ENCODE results near the gene SNAPC5.

The SNAPC5 gene

DNA sequence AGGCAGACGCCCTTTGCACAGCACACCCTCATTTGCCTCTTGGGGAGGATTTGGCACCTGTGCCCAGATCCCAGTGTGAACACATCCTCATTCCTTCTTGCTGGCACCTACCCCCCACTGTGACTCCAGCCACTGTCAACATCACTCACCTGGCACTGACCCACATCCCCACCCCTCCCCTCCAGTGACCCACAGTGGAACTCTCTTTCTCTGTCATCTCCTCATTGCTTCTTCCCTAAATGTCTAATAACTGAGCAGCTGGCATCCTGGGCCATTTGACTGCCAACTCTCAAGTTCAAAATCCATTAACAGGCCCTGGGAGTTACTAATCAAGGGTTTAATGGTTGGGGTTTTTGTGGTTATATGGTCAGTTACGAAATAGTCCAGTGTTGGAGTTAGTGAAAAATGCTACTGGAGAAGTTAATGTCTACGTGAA, 14.4 kb downstream of the SNAPC5 start:
- Histone ChIP-seq H4K91ac (ENCODE audit: low read length) (no peak overlapping the region), H3K4me3 (ENCODE audit: insufficient read depth in 1 of 2, low read depth in 1 of 2, low read length in 2 of 2) (no peak overlapping the region), H2BK15ac (ENCODE audit: low read depth, poor library complexity, severe bottlenecking) (no peak overlapping the region), H3K4me2 (ENCODE audit: low read length, poor library complexity, severe bottlenecking) (no peak overlapping the region), H3K4me1 (ENCODE audit: control insufficient read depth, insufficient read depth, low read depth, low read length) (peaks cover 5% of the 10 kb centered on the region), H3K27me3 (ENCODE audit: control insufficient read depth in 1 of 2, insufficient read depth in 1 of 2, low read length in 2 of 2) (no peaks in the 10 kb centered on the region), H3K23ac (ENCODE audit: low read length in 2 of 2) (no peak overlapping the region), H2AK5ac (ENCODE audit: low read length, severe bottlenecking) (no peak overlapping the region), H3K9me3 (ENCODE audit: control insufficient read depth, low read length) (no peaks in the 10 kb centered on the region), H3K14ac (ENCODE audit: low read length in 2 of 2) (no peak overlapping the region), H3K36me3 (ENCODE audit: control insufficient read depth in 1 of 2, insufficient read depth in 2 of 2, low read depth in 1 of 2, low read length in 2 of 2) (peaks cover 33 to 60% of the 10 kb centered on the region in 2 experiments), H2BK5ac (ENCODE audit: low read depth, low read length, poor library complexity, severe bottlenecking) (no peak overlapping the region), H3K27ac (ENCODE audit: low read length, poor library complexity, severe bottlenecking) (no peak overlapping the region), H3K9ac (ENCODE audit: low read length) (no peak overlapping the region), H2AFZ (ENCODE audit: low read depth, low read length) (no peak overlapping the region), H4K8ac (ENCODE audit: low read length) (no peak overlapping the region), H3K4ac (ENCODE audit: low read depth in 1 of 2, low read length in 2 of 2) (no peak overlapping the region), H3K18ac (ENCODE audit: low read depth in 1 of 2, low read length in 2 of 2) (no peak overlapping the region), H3K79me1 (replicated peaks; ENCODE audit: low read length, poor library complexity, severe bottlenecking) (peaks cover 27% of the 10 kb centered on the region), H2BK120ac (ENCODE audit: low read depth, low read length) (no peak overlapping the region), H2BK12ac (ENCODE audit: low read length in 2 of 2) (no peak overlapping the region)
- peak; percentile 69 for DNase-seq
- WGBS, result 88% methylated on average over 3 of the region's 3 CpGs

DNA sequence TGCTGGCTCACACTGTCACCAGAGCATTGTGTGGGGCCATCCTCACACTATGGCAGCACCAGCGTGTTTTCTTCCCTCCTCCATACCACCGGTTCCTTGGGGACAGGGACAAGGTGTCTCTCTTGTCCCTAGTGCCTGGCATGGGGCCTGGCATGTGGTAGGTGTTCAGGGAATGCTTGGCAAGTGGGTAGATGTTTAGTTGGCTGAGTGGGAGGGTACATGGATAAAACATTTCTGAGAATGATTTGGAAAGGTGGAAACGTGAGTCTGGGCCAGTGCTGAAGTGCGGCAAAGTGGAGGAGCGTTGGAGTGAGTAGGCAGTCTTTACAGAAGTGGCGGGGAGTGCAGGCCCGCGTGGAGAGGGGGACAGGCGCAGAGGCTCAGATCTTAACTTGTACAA, 15.0 kb downstream of the SNAPC5 start:
- WGBS, result 97% methylated on average over 5 of the region's 9 CpGs
- no peak overlapping the region for H2BK5ac ChIP-seq (ENCODE audit: low read depth, low read length, poor library complexity, severe bottlenecking)
- H3K36me3 ChIP-seq (ENCODE audit: control insufficient read depth in 1 of 2, insufficient read depth in 2 of 2, low read depth in 1 of 2, low read length in 2 of 2), result peaks cover 32 to 54% of the 10 kb centered on the region in 2 experiments
- H3K27ac ChIP-seq (ENCODE audit: low read length, poor library complexity, severe bottlenecking), result no peak overlapping the region
- no peak overlapping the region for H4K91ac ChIP-seq (ENCODE audit: low read length)
- H2AFZ ChIP-seq (ENCODE audit: low read depth, low read length), result no peak overlapping the region
- H3K4ac ChIP-seq (ENCODE audit: low read depth in 1 of 2, low read length in 2 of 2), result no peak overlapping the region
- no peak overlapping the region for H3K18ac ChIP-seq (ENCODE audit: low read depth in 1 of 2, low read length in 2 of 2)
- no peak overlapping the region for H3K9ac ChIP-seq (ENCODE audit: low read length)
- peaks cover 31% of the 10 kb centered on the region for H3K79me1 ChIP-seq (replicated peaks; ENCODE audit: low read length, poor library complexity, severe bottlenecking)
- no peak overlapping the region for H3K14ac ChIP-seq (ENCODE audit: low read length in 2 of 2)
- peaks cover 5% of the 10 kb centered on the region for H3K4me1 ChIP-seq (ENCODE audit: control insufficient read depth, insufficient read depth, low read depth, low read length)
- no peak overlapping the region for H2BK15ac ChIP-seq (ENCODE audit: low read depth, poor library complexity, severe bottlenecking)
- no peak for DNase-seq
- H2BK120ac ChIP-seq (ENCODE audit: low read depth, low read length), result no peak overlapping the region
- no peak overlapping the region for H3K4me3 ChIP-seq (ENCODE audit: insufficient read depth in 1 of 2, low read depth in 1 of 2, low read length in 2 of 2)
- no peaks in the 10 kb centered on the region for H3K9me3 ChIP-seq (ENCODE audit: control insufficient read depth, low read length)
- H3K27me3 ChIP-seq (ENCODE audit: control insufficient read depth in 1 of 2, insufficient read depth in 1 of 2, low read length in 2 of 2), result no peaks in the 10 kb centered on the region
- no peak overlapping the region for H4K8ac ChIP-seq (ENCODE audit: low read length)
- no peak overlapping the region for H3K4me2 ChIP-seq (ENCODE audit: low read length, poor library complexity, severe bottlenecking)
- H2BK12ac ChIP-seq (ENCODE audit: low read length in 2 of 2), result no peak overlapping the region
- no peak overlapping the region for H3K23ac ChIP-seq (ENCODE audit: low read length in 2 of 2)
- H2AK5ac ChIP-seq (ENCODE audit: low read length, severe bottlenecking), result no peak overlapping the region

DNA sequence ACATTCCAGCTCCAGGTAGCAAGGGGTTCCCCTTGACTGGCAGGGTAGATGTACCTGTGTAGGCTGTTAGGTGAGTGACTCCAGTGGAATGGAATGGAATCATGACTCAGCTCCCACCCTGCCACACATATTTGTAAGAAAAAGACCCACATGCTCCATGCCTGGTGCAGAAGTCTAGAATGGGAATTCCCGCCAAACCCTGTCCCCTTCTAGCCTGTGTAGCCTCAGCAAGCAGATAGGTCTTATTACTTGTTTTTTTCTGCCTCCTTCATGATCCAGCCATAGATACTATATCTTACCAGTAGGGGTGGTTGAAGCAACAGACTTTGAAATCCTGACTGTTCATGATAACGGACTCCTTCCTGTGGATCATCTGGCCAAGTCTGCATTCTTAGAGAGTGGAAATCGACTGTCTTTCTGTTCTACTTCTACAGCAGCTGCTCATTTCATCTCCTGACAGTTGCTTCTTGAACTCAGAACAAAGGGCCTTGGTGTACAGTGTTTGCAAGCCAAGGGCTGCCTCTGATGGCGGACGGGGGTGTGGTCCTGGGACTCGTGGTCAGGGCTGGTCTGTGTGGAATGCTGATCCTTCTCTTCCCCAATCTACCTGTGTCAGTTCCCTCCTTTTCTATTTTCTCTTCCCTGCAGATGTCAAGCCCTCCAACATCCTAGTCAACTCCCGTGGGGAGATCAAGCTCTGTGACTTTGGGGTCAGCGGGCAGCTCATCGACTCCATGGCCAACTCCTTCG, 16.3 kb downstream of the SNAPC5 start:
- Histone ChIP-seq H3K27ac (ENCODE audit: low read length, poor library complexity, severe bottlenecking) (no peak overlapping the region), H4K8ac (ENCODE audit: low read length) (no peak overlapping the region), H3K4me1 (ENCODE audit: control insufficient read depth, insufficient read depth, low read depth, low read length) (peaks cover 5% of the 10 kb centered on the region), H2BK120ac (ENCODE audit: low read depth, low read length) (no peak overlapping the region), H3K79me1 (replicated peaks; ENCODE audit: low read length, poor library complexity, severe bottlenecking) (peaks cover 30% of the 10 kb centered on the region), H2BK5ac (ENCODE audit: low read depth, low read length, poor library complexity, severe bottlenecking) (no peak overlapping the region), H4K91ac (ENCODE audit: low read length) (no peak overlapping the region), H3K4ac (ENCODE audit: low read depth in 1 of 2, low read length in 2 of 2) (no peak overlapping the region), H3K14ac (ENCODE audit: low read length in 2 of 2) (no peak overlapping the region), H3K36me3 (ENCODE audit: control insufficient read depth in 1 of 2, insufficient read depth in 2 of 2, low read depth in 1 of 2, low read length in 2 of 2) (peaks cover 31 to 43% of the 10 kb centered on the region in 2 experiments), H2BK12ac (ENCODE audit: low read length in 2 of 2) (no peak overlapping the region), H3K27me3 (ENCODE audit: control insufficient read depth in 1 of 2, insufficient read depth in 1 of 2, low read length in 2 of 2) (no peaks in the 10 kb centered on the region), H3K9me3 (ENCODE audit: control insufficient read depth, low read length) (no peaks in the 10 kb centered on the region), H3K4me2 (ENCODE audit: low read length, poor library complexity, severe bottlenecking) (no peak overlapping the region), H2AFZ (ENCODE audit: low read depth, low read length) (no peak overlapping the region), H3K9ac (ENCODE audit: low read length) (no peak overlapping the region), H3K23ac (ENCODE audit: low read length in 2 of 2) (no peak overlapping the region), H3K4me3 (ENCODE audit: insufficient read depth in 1 of 2, low read depth in 1 of 2, low read length in 2 of 2) (no peak overlapping the region), H3K18ac (ENCODE audit: low read depth in 1 of 2, low read length in 2 of 2) (no peak overlapping the region), H2BK15ac (ENCODE audit: low read depth, poor library complexity, severe bottlenecking) (no peak overlapping the region), H2AK5ac (ENCODE audit: low read length, severe bottlenecking) (no peak overlapping the region)
- DNase-seq, result no peak
- 95% methylated on average over 9 of the region's 10 CpGs for WGBS

DNA sequence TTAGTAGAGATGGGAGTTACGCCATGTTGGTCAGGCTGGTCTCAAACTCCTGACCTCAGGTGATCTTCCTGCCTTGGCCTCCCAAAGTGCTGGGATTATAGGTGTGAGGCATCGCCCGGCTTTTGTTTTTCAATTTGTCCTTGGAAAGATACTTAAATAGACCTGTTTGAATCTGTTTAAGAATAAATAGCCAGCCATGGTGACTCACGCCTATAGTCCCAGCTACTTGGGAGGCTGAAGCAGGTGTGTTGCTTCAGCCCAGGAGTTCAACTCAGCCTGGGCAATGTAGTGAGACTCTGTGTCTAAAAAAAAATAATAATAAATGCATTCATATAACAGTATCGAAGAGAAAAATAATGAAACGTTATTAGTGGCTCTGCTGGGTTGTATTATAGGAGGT, 17.3 kb downstream of the SNAPC5 start:
- 100% methylated on average over 4 of the region's 6 CpGs for WGBS
- H3K18ac ChIP-seq (ENCODE audit: low read depth in 1 of 2, low read length in 2 of 2), result no peak overlapping the region

More for the DNA sequence above, 17.3 kb downstream of the SNAPC5 start:
- no peaks in the 10 kb centered on the region for H3K9me3 ChIP-seq (ENCODE audit: control insufficient read depth, low read length)
- no peaks in the 10 kb centered on the region for H3K27me3 ChIP-seq (ENCODE audit: control insufficient read depth in 1 of 2, insufficient read depth in 1 of 2, low read length in 2 of 2)
- no peak overlapping the region for H2BK15ac ChIP-seq (ENCODE audit: low read depth, poor library complexity, severe bottlenecking)
- no peak overlapping the region for H2BK5ac ChIP-seq (ENCODE audit: low read depth, low read length, poor library complexity, severe bottlenecking)
- DNase-seq, result no peak
- no peak overlapping the region for H3K27ac ChIP-seq (ENCODE audit: low read length, poor library complexity, severe bottlenecking)
- no peak overlapping the region for H2AFZ ChIP-seq (ENCODE audit: low read depth, low read length)
- H4K91ac ChIP-seq (ENCODE audit: low read length), result no peak overlapping the region
- H3K9ac ChIP-seq (ENCODE audit: low read length), result no peak overlapping the region
- H2AK5ac ChIP-seq (ENCODE audit: low read length, severe bottlenecking), result no peak overlapping the region
- no peak overlapping the region for H2BK120ac ChIP-seq (ENCODE audit: low read depth, low read length)
- peaks cover 25% of the 10 kb centered on the region for H3K79me1 ChIP-seq (replicated peaks; ENCODE audit: low read length, poor library complexity, severe bottlenecking)
- H3K4me1 ChIP-seq (ENCODE audit: control insufficient read depth, insufficient read depth, low read depth, low read length), result peaks cover 5% of the 10 kb centered on the region
- H3K23ac ChIP-seq (ENCODE audit: low read length in 2 of 2), result no peak overlapping the region
- H3K4me3 ChIP-seq (ENCODE audit: insufficient read depth in 1 of 2, low read depth in 1 of 2, low read length in 2 of 2), result no peak overlapping the region
- no peak overlapping the region for H4K8ac ChIP-seq (ENCODE audit: low read length)
- no peak overlapping the region for H3K4ac ChIP-seq (ENCODE audit: low read depth in 1 of 2, low read length in 2 of 2)
- H3K14ac ChIP-seq (ENCODE audit: low read length in 2 of 2), result no peak overlapping the region
- peaks cover 28 to 33% of the 10 kb centered on the region in 2 experiments for H3K36me3 ChIP-seq (ENCODE audit: control insufficient read depth in 1 of 2, insufficient read depth in 2 of 2, low read depth in 1 of 2, low read length in 2 of 2)
- H2BK12ac ChIP-seq (ENCODE audit: low read length in 2 of 2), result no peak overlapping the region
- no peak overlapping the region for H3K4me2 ChIP-seq (ENCODE audit: low read length, poor library complexity, severe bottlenecking)

All from mesenchymal stem cell (in vitro differentiated cells and primary cell).